Smooth muscle cell of the brain vasculature (primary cell): ENCODE data around the gene GNAT3.

Experiments used
- DNase-seq: peaks from one replicate; pipeline ENCODE4 v3.0.0-alpha.2; 2012; ENCODE audit warnings: low read depth, low spot score

The GNAT3 gene

GRCh38 chr7:80420876-80421275, 91.0 kb downstream of the GNAT3 start:
- DNase-seq: no peak

- DNase-seq: no peak
Measured at GRCh38 chr7:80417211-80417793, 94.6 kb downstream of the GNAT3 start.

- no peak for DNase-seq
Measured at GRCh38 chr7:80415522-80415921, 96.3 kb downstream of the GNAT3 start.

- no peak for DNase-seq
Measured at GRCh38 chr7:80415114-80415513, 96.8 kb downstream of the GNAT3 start.

GRCh38 chr7:80414331-80414730, 97.5 kb downstream of the GNAT3 start:
- DNase-seq: no peak

GRCh38 chr7:80413383-80413945, 98.4 kb downstream of the GNAT3 start:
- DNase-seq: no peak

GRCh38 chr7:80412842-80413241, 99.0 kb downstream of the GNAT3 start:
- no peak for DNase-seq

- DNase-seq: no peak
Measured at GRCh38 chr7:80411621-80412020, 100.2 kb downstream of the GNAT3 start.

- no peak for DNase-seq
Measured at GRCh38 chr7:80410081-80410480, 101.8 kb downstream of the GNAT3 start.
